Esophagus squamous epithelium (tissue), 4 donors: ENCODE data around the gene NCOR1.
"Not testable (repeated sequence)": the region's sequence is repeated elsewhere in the genome, so short reads cannot be mapped to it uniquely, and the experiment has no call there.

Source experiments
- CTCF ChIP-seq, 6 experiments: fragments of 450-650 bp in 4 of 6; fragments of 200-600 bp in 2 of 6; sonication (generic) in 2 of 6; IDR thresholded peaks; one replicate each; pipeline ENCODE4 v1.5.1; 2016 to 2019; ENCODE audit warnings: antibody characterized with exemption in 6 of 6, mild to moderate bottlenecking in 4 of 6, moderate library complexity in 4 of 6
- POLR2A ChIP-seq, 4 donors: fragments of 450-650 bp; IDR thresholded peaks; one replicate each; pipeline ENCODE4 v1.6.1; 2017; ENCODE audit warnings: antibody characterized with exemption in 4 of 4, mild to moderate bottlenecking in 4 of 4, moderate library complexity in 3 of 4

GRCh38 chr17:16115077-16115698 lies 100.1 kb downstream of the NCOR1 start:
- TF ChIP-seq CTCF, POLR2A (IDR thresholded peaks at IDR 0.05): not testable (repeated sequence)
